HEK293 (cell line): Measurements from ENCODE around the gene CDC14A.

Source experiments
- CTCF ChIA-PET: fragments of 350-600 bp; formaldehyde crosslinking; extraction: SDS; loops from one replicate; lab custom pipeline; 2021; ENCODE audit warnings: antibody characterized with exemption; lab: Yijun Ruan, JAX
- POLR2A ChIA-PET: fragments of 300-600 bp; formaldehyde crosslinking; extraction: SDS; loops from one replicate; lab custom pipeline; 2020; ENCODE audit warnings: antibody characterized with exemption, inconsistent platforms; lab: Yijun Ruan, JAX
- H3K27ac ChIP-seq: fragments of 200-500 bp; sonication (Bioruptor generic); 2 replicates; pipeline ENCODE4 v1.5.1; 2014; ENCODE audit warnings: low read depth, low read length, control low read depth, inconsistent platforms; ENCODE audit errors: extremely low read depth
- H3K36me3 ChIP-seq, 2 experiments: fragments of 200-500 bp in 1 of 2; sonication (Bioruptor generic) in 1 of 2; 1 replicate in 1 of 2; 2 replicates in 1 of 2; pipeline ENCODE4 v1.5.1; 2014 to 2017; ENCODE audit warnings: inconsistent platforms in 2 of 2, low read length in 2 of 2; ENCODE audit not compliant: control insufficient read depth in 2 of 2, insufficient read depth in 1 of 2
- H3K4me1 ChIP-seq: fragments of 200-500 bp; sonication (Bioruptor generic); 2 replicates; pipeline ENCODE4 v1.5.1; 2014; ENCODE audit warnings: mild to moderate bottlenecking, low read length, inconsistent platforms; ENCODE audit not compliant: control insufficient read depth, insufficient read depth
- H3K4me3 ChIP-seq: 2 replicates; pipeline ENCODE4 v1.5.1; 2011; ENCODE audit warnings: low read depth, mild to moderate bottlenecking, control low read depth, low read length, moderate library complexity
- H3K9me3 ChIP-seq: fragments of 200-500 bp; sonication (Bioruptor generic); 2 replicates; pipeline ENCODE4 v1.5.1; 2014; ENCODE audit warnings: low read depth, low read length, inconsistent platforms; ENCODE audit not compliant: control insufficient read depth, insufficient read depth
- AEBP2 ChIP-seq: fragments of 450-650 bp; formaldehyde crosslinking; IDR thresholded peaks from 2 replicates; pipeline ENCODE4 v1.5.1; 2016; ENCODE audit warnings: missing biosample characterization, missing genetic modification characterization, borderline replicate concordance
- IKZF3 ChIP-seq: fragments of 450-650 bp; IDR thresholded peaks from 2 replicates; pipeline ENCODE4 v1.5.0; 2018; ENCODE audit warnings: missing biosample characterization, mild to moderate bottlenecking, missing genetic modification characterization, moderate library complexity
- MEIS1 ChIP-seq: sonication (generic); formaldehyde crosslinking; IDR thresholded peaks from 2 replicates; pipeline ENCODE4 v1.8.1; 2022; ENCODE audit warnings: missing genetic modification reagents, mild to moderate bottlenecking, borderline replicate concordance
- MYNN ChIP-seq: fragments of 450-650 bp; formaldehyde crosslinking; IDR thresholded peaks from 2 replicates; pipeline ENCODE4 v1.5.1; 2016; ENCODE audit warnings: missing biosample characterization, missing genetic modification characterization, borderline replicate concordance
- SALL2 ChIP-seq: fragments of 450-650 bp; formaldehyde crosslinking; IDR thresholded peaks from 2 replicates; pipeline ENCODE4 v1.5.0; 2017; ENCODE audit warnings: missing biosample characterization, mild to moderate bottlenecking, missing genetic modification characterization, borderline replicate concordance
- SP7 ChIP-seq: fragments of 450-650 bp; formaldehyde crosslinking; IDR thresholded peaks from 2 replicates; pipeline ENCODE4 v1.5.1; 2016; ENCODE audit warnings: missing biosample characterization, missing genetic modification characterization
- ZBTB20 ChIP-seq: fragments of 450-650 bp; formaldehyde crosslinking; IDR thresholded peaks from 2 replicates; pipeline ENCODE4 v1.5.1; 2016; ENCODE audit warnings: missing biosample characterization, missing genetic modification characterization
- ZBTB44 ChIP-seq: fragments of 450-650 bp; IDR thresholded peaks from 2 replicates; pipeline ENCODE4 v1.5.1; 2018; ENCODE audit warnings: missing biosample characterization, mild to moderate bottlenecking, missing genetic modification characterization
- ZFP69B ChIP-seq: fragments of 450-650 bp; formaldehyde crosslinking; IDR thresholded peaks from 2 replicates; pipeline ENCODE4 v1.5.1; 2016; ENCODE audit warnings: missing biosample characterization, missing genetic modification characterization
- ZNF121 ChIP-seq: fragments of 450-650 bp; formaldehyde crosslinking; IDR thresholded peaks from 2 replicates; pipeline ENCODE4 v1.5.1; 2016; ENCODE audit warnings: missing biosample characterization, missing genetic modification characterization
- ZNF133 ChIP-seq: fragments of 450-650 bp; formaldehyde crosslinking; IDR thresholded peaks from 2 replicates; pipeline ENCODE4 v1.5.1; 2016; ENCODE audit warnings: missing biosample characterization, missing genetic modification characterization
- ZNF223 ChIP-seq: fragments of 450-650 bp; formaldehyde crosslinking; IDR thresholded peaks from 2 replicates; pipeline ENCODE4 v1.5.1; 2016; ENCODE audit warnings: missing biosample characterization, missing genetic modification characterization
- ZNF23 ChIP-seq: fragments of 450-650 bp; formaldehyde crosslinking; IDR thresholded peaks from 2 replicates; pipeline ENCODE4 v1.5.1; 2016; ENCODE audit warnings: missing biosample characterization, missing genetic modification characterization, borderline replicate concordance
- ZNF416 ChIP-seq: fragments of 450-650 bp; formaldehyde crosslinking; IDR thresholded peaks from 2 replicates; pipeline ENCODE4 v1.5.1; 2016; ENCODE audit warnings: missing biosample characterization, missing genetic modification characterization
- ZNF521 ChIP-seq: fragments of 450-650 bp; formaldehyde crosslinking; IDR thresholded peaks from 2 replicates; pipeline ENCODE4 v1.5.1; 2017; ENCODE audit warnings: missing biosample characterization, mild to moderate bottlenecking, missing genetic modification characterization
- ZNF561 ChIP-seq: fragments of 450-650 bp; IDR thresholded peaks from 2 replicates; pipeline ENCODE4 v1.5.1; 2018; ENCODE audit warnings: missing biosample characterization, missing genetic modification characterization, borderline replicate concordance
- ZNF629 ChIP-seq: fragments of 450-650 bp; formaldehyde crosslinking; IDR thresholded peaks from 2 replicates; pipeline ENCODE4 v1.5.1; 2017; ENCODE audit warnings: missing biosample characterization, missing genetic modification characterization
- ZNF76 ChIP-seq: fragments of 450-650 bp; formaldehyde crosslinking; IDR thresholded peaks from 2 replicates; pipeline ENCODE4; 2016; ENCODE audit warnings: low read depth, missing biosample characterization, missing genetic modification characterization, borderline replicate concordance
- ZNF791 ChIP-seq: fragments of 450-650 bp; formaldehyde crosslinking; IDR thresholded peaks from 2 replicates; pipeline ENCODE4 v1.5.1; 2016; ENCODE audit warnings: missing biosample characterization, missing genetic modification characterization
- ZNF843 ChIP-seq: fragments of 450-650 bp; formaldehyde crosslinking; IDR thresholded peaks from 2 replicates; pipeline ENCODE4 v1.5.1; 2016; ENCODE audit warnings: missing biosample characterization, missing genetic modification characterization
- TF ChIP-seq, protein P1 (sequence below): fragments of 450-650 bp; formaldehyde crosslinking; IDR thresholded peaks from 2 replicates; pipeline ENCODE4 v1.5.1; 2017; ENCODE audit warnings: missing biosample characterization, missing genetic modification characterization
- TF ChIP-seq, protein P2 (sequence below): fragments of 450-650 bp; formaldehyde crosslinking; IDR thresholded peaks from 2 replicates; pipeline ENCODE4 v1.5.1; 2016; ENCODE audit warnings: missing biosample characterization, missing genetic modification characterization
- TF ChIP-seq, protein P3 (sequence below): fragments of 450-650 bp; formaldehyde crosslinking; IDR thresholded peaks from 2 replicates; pipeline ENCODE4 v1.5.1; 2016; ENCODE audit warnings: missing biosample characterization, missing genetic modification characterization
- TF ChIP-seq, protein P4 (sequence below): fragments of 450-650 bp; formaldehyde crosslinking; conservative IDR thresholded peaks from 2 replicates; pipeline ENCODE4 v1.5.1; 2016; ENCODE audit warnings: low read depth, missing biosample characterization, missing genetic modification characterization

Gene CDC14A

GRCh38 chr1:100354971-100355394 is 2.7 kb downstream of the CDC14A start:
- Histone ChIP-seq H3K4me3 (no peak overlapping the region), H3K36me3 (no peaks in the 10 kb centered on the region), H3K4me1 (peaks cover 5% of the 10 kb centered on the region; the same call in 1 of the 2 replicates), H3K9me3 (no peaks in the 10 kb centered on the region), H3K27ac (no peak overlapping the region)
- CTCF ChIA-PET: interaction anchor here (0.9 kb wide), 1 partner anchor 105 kb away, joined by 4 read pairs; no protein-coding TSS in a partner anchor
- POLR2A ChIA-PET: interaction anchor here (0.6 to 1.3 kb wide), 4 partner anchors 28 to 387 kb away, joined by 3 to 6 read pairs (median 3); partner anchors contain the start of gene DBT
- TF ChIP-seq, protein P1, sequence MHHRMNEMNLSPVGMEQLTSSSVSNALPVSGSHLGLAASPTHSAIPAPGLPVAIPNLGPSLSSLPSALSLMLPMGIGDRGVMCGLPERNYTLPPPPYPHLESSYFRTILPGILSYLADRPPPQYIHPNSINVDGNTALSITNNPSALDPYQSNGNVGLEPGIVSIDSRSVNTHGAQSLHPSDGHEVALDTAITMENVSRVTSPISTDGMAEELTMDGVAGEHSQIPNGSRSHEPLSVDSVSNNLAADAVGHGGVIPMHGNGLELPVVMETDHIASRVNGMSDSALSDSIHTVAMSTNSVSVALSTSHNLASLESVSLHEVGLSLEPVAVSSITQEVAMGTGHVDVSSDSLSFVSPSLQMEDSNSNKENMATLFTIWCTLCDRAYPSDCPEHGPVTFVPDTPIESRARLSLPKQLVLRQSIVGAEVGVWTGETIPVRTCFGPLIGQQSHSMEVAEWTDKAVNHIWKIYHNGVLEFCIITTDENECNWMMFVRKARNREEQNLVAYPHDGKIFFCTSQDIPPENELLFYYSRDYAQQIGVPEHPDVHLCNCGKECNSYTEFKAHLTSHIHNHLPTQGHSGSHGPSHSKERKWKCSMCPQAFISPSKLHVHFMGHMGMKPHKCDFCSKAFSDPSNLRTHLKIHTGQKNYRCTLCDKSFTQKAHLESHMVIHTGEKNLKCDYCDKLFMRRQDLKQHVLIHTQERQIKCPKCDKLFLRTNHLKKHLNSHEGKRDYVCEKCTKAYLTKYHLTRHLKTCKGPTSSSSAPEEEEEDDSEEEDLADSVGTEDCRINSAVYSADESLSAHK (tag by site-specific recombination): no peak
- TF ChIP-seq ZNF791 (tag by site-specific recombination) (no peak), ZNF561 (tag by site-specific recombination) (no peak), SP7 (tag by site-specific recombination) (peak; percentile 86), ZNF843 (0 out of 2 replicates have a peak, but pooled peaks have one; percentile 50), IKZF3 (tag by site-specific recombination) (0 out of 2 replicates have a peak, but pooled peaks have one; percentile 4), MEIS1 (CRISPR knock-in tag) (no peak), ZNF416 (tag by site-specific recombination) (no peak), ZNF223 (tag by site-specific recombination) (no peak), ZNF133 (tag by site-specific recombination) (no peak), ZNF629 (peak; percentile 96), ZFP69B (tag by site-specific recombination) (0 out of 2 replicates have a peak, but pooled peaks have one; percentile 46), MYNN (tag by site-specific recombination) (no peak), ZNF521 (no peak), ZNF121 (tag by site-specific recombination) (no peak), AEBP2 (tag by site-specific recombination) (no peak), ZBTB20 (tag by site-specific recombination) (peak; percentile 70), ZNF23 (no peak), SALL2 (no peak), ZBTB44 (tag by site-specific recombination) (no peak), ZNF76 (tag by site-specific recombination) (0 out of 2 replicates have a peak, but pooled peaks have one; percentile 15)
- TF ChIP-seq, protein P2, sequence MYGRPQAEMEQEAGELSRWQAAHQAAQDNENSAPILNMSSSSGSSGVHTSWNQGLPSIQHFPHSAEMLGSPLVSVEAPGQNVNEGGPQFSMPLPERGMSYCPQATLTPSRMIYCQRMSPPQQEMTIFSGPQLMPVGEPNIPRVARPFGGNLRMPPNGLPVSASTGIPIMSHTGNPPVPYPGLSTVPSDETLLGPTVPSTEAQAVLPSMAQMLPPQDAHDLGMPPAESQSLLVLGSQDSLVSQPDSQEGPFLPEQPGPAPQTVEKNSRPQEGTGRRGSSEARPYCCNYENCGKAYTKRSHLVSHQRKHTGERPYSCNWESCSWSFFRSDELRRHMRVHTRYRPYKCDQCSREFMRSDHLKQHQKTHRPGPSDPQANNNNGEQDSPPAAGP (tag by site-specific recombination): peak; percentile 74; the same call in 1 of the 2 replicates
- TF ChIP-seq, protein P3, sequence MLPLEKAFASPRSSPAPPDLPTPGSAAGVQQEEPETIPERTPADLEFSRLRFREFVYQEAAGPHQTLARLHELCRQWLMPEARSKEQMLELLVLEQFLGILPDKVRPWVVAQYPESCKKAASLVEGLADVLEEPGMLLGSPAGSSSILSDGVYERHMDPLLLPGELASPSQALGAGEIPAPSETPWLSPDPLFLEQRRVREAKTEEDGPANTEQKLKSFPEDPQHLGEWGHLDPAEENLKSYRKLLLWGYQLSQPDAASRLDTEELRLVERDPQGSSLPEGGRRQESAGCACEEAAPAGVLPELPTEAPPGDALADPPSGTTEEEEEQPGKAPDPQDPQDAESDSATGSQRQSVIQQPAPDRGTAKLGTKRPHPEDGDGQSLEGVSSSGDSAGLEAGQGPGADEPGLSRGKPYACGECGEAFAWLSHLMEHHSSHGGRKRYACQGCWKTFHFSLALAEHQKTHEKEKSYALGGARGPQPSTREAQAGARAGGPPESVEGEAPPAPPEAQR (tag by site-specific recombination): no peak
- TF ChIP-seq, protein P4, sequence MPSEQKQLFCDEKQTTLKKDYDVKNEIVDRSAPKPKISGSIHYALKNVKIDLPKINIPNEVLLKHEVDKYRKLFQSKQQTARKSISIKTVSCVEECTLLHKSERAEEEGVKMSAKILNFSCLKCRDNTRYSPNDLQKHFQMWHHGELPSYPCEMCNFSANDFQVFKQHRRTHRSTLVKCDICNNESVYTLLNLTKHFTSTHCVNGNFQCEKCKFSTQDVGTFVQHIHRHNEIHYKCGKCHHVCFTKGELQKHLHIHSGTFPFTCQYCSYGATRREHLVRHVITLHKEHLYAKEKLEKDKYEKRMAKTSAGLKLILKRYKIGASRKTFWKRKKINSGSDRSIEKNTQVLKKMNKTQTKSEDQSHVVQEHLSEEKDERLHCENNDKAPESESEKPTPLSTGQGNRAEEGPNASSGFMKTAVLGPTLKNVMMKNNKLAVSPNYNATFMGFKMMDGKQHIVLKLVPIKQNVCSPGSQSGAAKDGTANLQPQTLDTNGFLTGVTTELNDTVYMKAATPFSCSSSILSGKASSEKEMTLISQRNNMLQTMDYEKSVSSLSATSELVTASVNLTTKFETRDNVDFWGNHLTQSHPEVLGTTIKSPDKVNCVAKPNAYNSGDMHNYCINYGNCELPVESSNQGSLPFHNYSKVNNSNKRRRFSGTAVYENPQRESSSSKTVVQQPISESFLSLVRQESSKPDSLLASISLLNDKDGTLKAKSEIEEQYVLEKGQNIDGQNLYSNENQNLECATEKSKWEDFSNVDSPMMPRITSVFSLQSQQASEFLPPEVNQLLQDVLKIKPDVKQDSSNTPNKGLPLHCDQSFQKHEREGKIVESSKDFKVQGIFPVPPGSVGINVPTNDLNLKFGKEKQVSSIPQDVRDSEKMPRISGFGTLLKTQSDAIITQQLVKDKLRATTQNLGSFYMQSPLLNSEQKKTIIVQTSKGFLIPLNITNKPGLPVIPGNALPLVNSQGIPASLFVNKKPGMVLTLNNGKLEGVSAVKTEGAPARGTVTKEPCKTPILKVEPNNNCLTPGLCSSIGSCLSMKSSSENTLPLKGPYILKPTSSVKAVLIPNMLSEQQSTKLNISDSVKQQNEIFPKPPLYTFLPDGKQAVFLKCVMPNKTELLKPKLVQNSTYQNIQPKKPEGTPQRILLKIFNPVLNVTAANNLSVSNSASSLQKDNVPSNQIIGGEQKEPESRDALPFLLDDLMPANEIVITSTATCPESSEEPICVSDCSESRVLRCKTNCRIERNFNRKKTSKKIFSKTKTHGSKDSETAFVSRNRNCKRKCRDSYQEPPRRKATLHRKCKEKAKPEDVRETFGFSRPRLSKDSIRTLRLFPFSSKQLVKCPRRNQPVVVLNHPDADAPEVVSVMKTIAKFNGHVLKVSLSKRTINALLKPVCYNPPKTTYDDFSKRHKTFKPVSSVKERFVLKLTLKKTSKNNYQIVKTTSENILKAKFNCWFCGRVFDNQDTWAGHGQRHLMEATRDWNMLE (tag by site-specific recombination): no peak
